Karpas-422 (cell line): Measurements from ENCODE around the gene CCDC134. TPM values are rescaled to one million over a fixed set of nuclear protein-coding genes. Genes with fewer than 3 reads are reported as not detected.

Source experiments
- DNase-seq: peaks from one replicate; pipeline ENCODE4 v3.0.0-alpha.2; 2015
- H2AFZ ChIP-seq: fragments of 200-600 bp; sonication (generic); 2 replicates; pipeline ENCODE4 v1.6.1; 2014; ENCODE audit warnings: antibody characterized with exemption, low read length, mixed read lengths
- H3K27ac ChIP-seq: fragments of 200-600 bp; sonication (generic); 2 replicates; pipeline ENCODE4 v1.5.1; 2014; ENCODE audit warnings: mild to moderate bottlenecking, low read length, moderate library complexity
- H3K27me3 ChIP-seq: fragments of 200-600 bp; sonication (generic); 2 replicates; pipeline ENCODE4 v1.6.1; 2014; ENCODE audit warnings: low read length, mixed read lengths
- H3K36me3 ChIP-seq: fragments of 200-600 bp; sonication (generic); 2 replicates; pipeline ENCODE4 v1.6.1; 2014; ENCODE audit warnings: low read length, mixed read lengths; ENCODE audit not compliant: insufficient read depth
- H3K4me1 ChIP-seq: fragments of 200-600 bp; sonication (generic); 2 replicates; pipeline ENCODE4 v1.6.1; 2014; ENCODE audit warnings: mild to moderate bottlenecking, low read length, mixed read lengths
- H3K4me2 ChIP-seq: fragments of 200-600 bp; sonication (generic); 2 replicates; pipeline ENCODE4 v1.6.1; 2014; ENCODE audit warnings: low read length, low read depth, mild to moderate bottlenecking; ENCODE audit not compliant: poor library complexity, severe bottlenecking
- H3K4me3 ChIP-seq: fragments of 200-600 bp; sonication (generic); 2 replicates; pipeline ENCODE4 v1.5.1; 2014; ENCODE audit warnings: mild to moderate bottlenecking, antibody characterized with exemption, low read length, mixed read lengths
- H3K79me2 ChIP-seq: fragments of 200-600 bp; sonication (generic); 2 replicates; pipeline ENCODE4 v1.6.1; 2014; ENCODE audit warnings: mild to moderate bottlenecking, low read length, mixed read lengths
- H3K9ac ChIP-seq: fragments of 200-600 bp; sonication (generic); 2 replicates; pipeline ENCODE4 v1.6.0; 2014; ENCODE audit warnings: low read length
- H3K9me2 ChIP-seq: fragments of 200-600 bp; sonication (generic), shearing (Covaris generic); replicated peaks from 2 replicates; pipeline ENCODE4 v1.6.0; 2014; ENCODE audit warnings: mild to moderate bottlenecking, low read length, moderate library complexity; ENCODE audit not compliant: insufficient read depth
- H3K9me3 ChIP-seq: fragments of 300-700, 200-600 bp; sonication (generic); 2 replicates; pipeline ENCODE4 v1.6.1; 2014; ENCODE audit warnings: low read length, mixed read lengths
- H4K20me1 ChIP-seq: fragments of 200-600 bp; sonication (generic); 2 replicates; pipeline ENCODE4 v1.6.1; 2014; ENCODE audit warnings: mild to moderate bottlenecking, antibody characterized with exemption, low read length, low read depth; ENCODE audit not compliant: insufficient read depth
- total RNA-seq: library from RNA; depleted of rRNA; stranded (reverse); fragments of >200 nt; shearing (Covaris generic); gene quantifications from 2 replicates; pipeline ENCODE4 v1.2.3, GENCODE V29; 2014; ENCODE audit warnings: low replicate concordance

CCDC134 gene
- total RNA-seq, 1 experiment from 2014 or later: 4.4 TPM

DNA sequence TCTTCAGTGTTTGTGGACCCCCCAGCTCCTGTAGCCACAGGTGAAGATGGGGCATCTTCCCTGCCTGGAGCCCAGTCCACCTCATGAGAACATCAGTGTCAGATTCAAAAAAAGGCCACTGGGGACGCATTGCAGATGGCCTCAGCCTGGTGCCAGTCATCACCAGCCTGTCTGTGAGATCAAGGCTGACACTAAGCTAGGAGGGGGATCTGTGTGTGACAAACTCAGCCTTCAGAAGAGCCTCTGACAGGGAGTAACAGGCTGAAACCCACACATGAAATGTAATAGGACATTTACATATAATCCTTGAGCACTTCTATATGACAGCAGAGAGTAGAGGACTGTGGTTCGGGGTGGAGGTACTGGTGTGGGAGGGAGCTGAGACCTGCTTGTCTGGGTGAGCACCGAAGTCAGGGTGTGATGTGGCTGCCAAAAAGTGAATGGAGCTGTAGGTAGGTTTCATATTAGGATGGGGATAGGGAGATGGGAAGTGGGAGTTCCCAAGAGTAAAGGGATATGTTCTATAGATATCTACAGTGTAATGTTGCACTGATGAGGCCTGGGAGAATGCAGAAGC, 20.5 kb upstream of the CCDC134 start:
- DNase-seq: no peak
- H3K9ac ChIP-seq: no peak overlapping the region
- H2AFZ ChIP-seq: no peak overlapping the region; the same call in 1 of the 2 replicates
- H3K9me3 ChIP-seq: no peaks in the 10 kb centered on the region
- peaks cover 25% of the 10 kb centered on the region for H3K4me1 ChIP-seq
- no peak overlapping the region for H3K4me3 ChIP-seq
- H3K4me2 ChIP-seq: no peak overlapping the region
- no peak overlapping the region for H3K27ac ChIP-seq
- no peaks in the 10 kb centered on the region for H3K79me2 ChIP-seq
- H3K36me3 ChIP-seq: no peaks in the 10 kb centered on the region
- H3K9me2 ChIP-seq: no peaks in the 10 kb centered on the region
- no peaks in the 10 kb centered on the region for H3K27me3 ChIP-seq
- H4K20me1 ChIP-seq: no peaks in the 10 kb centered on the region

DNA sequence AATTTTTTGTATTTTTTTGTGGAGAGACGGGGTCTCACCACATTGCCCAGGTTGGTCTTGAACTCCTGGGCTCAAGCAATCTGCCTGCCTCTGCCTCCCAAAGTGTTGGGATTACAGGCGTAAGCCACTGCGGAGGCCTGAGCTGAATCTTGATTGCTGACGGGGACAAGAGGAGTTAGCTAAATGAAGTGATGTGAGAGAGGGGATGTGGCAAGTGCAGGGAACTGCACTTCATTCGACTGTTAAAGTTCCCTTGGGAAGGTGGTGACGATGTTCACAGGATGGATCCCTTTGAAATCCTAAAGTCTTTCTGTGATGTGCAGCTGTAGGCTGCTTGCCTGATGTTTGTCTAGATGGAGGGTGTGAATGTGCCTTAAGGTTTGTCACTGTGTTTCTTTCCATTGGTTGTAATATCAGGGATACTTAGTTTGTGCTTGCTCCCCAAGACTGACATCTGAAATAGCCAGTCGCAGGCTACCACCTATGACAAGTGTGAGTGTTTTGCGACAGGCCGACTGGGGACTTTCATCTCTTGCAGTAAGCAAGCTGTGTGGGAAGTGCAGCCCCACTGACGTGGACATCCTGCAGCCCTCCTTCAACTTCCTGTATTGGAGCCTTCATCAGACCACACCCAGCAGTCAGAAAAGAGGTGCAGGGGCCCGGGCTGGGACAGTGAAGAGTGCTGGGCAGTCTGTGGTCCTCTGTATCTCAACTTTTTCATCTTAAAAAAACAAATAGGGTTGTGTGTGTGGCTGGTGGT, 19.6 kb upstream of the CCDC134 start:
- H3K9me2 ChIP-seq: no peaks in the 10 kb centered on the region
- peak overlapping the region; percentile 36; the same call in 1 of the 2 replicates for H3K4me3 ChIP-seq
- H3K4me2 ChIP-seq: peak overlapping the region; percentile 44
- peak; percentile 85 for DNase-seq
- H3K27ac ChIP-seq: no peak overlapping the region
- no peaks in the 10 kb centered on the region for H4K20me1 ChIP-seq
- peak overlapping the region; percentile 57 for H3K9ac ChIP-seq
- no peaks in the 10 kb centered on the region for H3K9me3 ChIP-seq
- H3K27me3 ChIP-seq: no peaks in the 10 kb centered on the region
- H3K4me1 ChIP-seq: peaks cover 25% of the 10 kb centered on the region
- no peaks in the 10 kb centered on the region for H3K79me2 ChIP-seq
- no peaks in the 10 kb centered on the region for H3K36me3 ChIP-seq
- peak overlapping the region; percentile 79 for H2AFZ ChIP-seq

DNA sequence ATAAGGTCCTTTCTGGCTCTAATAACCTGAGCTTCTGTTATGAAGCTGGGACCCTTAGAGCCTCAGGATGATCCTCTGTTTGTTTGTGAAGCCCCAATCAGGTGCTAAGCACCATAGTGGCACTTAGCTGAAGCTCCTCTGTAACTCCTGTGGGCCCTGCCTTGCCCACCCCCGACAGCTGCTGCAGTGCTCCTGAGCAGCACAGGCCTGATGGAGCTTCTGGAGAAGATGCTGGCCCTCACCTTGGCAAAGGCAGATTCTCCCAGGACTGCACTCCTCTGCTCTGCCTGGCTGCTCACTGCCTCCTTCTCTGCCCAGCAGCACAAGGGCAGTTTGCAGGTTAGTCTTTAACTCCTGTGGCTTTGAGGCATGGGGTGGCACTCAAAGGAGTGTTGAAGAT, 19.0 kb upstream of the CCDC134 start:
- Histone ChIP-seq H3K27me3 (no peaks in the 10 kb centered on the region), H4K20me1 (no peaks in the 10 kb centered on the region), H2AFZ (peak overlapping the region; percentile 79), H3K9me2 (no peaks in the 10 kb centered on the region), H3K4me1 (peaks cover 25% of the 10 kb centered on the region), H3K27ac (no peak overlapping the region), H3K9me3 (no peaks in the 10 kb centered on the region), H3K9ac (peak overlapping the region; percentile 57), H3K4me2 (peak overlapping the region; percentile 44), H3K79me2 (no peaks in the 10 kb centered on the region), H3K4me3 (peak overlapping the region; percentile 36; the same call in 1 of the 2 replicates), H3K36me3 (no peaks in the 10 kb centered on the region)
- DNase-seq: no peak

DNA sequence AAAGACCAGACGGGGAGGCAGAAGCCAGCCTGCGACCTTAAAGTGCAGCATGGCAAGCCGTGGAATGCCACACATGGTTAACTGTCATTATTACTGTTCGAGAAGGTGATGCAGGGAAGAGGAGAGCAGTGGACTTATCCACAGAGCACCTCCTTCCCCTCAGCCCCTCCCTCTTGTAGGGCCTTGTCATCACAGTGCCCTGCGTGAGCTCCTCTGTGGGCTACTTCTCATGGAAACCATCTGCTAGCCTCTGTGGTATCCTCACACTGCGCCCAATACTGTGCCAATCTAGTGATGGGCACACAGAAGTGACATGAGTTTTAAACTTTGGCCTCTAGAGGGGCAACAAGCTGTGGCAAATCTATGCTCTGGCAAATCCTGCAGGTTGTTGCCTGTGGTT, 18.2 kb upstream of the CCDC134 start:
- H3K9me2 ChIP-seq: no peaks in the 10 kb centered on the region
- peak overlapping the region; percentile 36; the same call in 1 of the 2 replicates for H3K4me3 ChIP-seq
- H3K4me1 ChIP-seq: peaks cover 25% of the 10 kb centered on the region
- no peak overlapping the region for H3K9ac ChIP-seq
- peak overlapping the region; percentile 44 for H3K4me2 ChIP-seq
- no peak for DNase-seq
- no peak overlapping the region for H3K27ac ChIP-seq
- no peak overlapping the region; the same call in 1 of the 2 replicates for H2AFZ ChIP-seq
- no peaks in the 10 kb centered on the region for H4K20me1 ChIP-seq
- no peaks in the 10 kb centered on the region for H3K79me2 ChIP-seq
- H3K27me3 ChIP-seq: no peaks in the 10 kb centered on the region
- H3K9me3 ChIP-seq: no peaks in the 10 kb centered on the region
- no peaks in the 10 kb centered on the region for H3K36me3 ChIP-seq

GRCh38 chr22:41782751-41783150, 17.7 kb upstream of the CCDC134 start:
- Histone ChIP-seq H3K4me2 (no peak overlapping the region), H2AFZ (no peak overlapping the region; the same call in 1 of the 2 replicates), H3K27ac (no peak overlapping the region), H4K20me1 (no peaks in the 10 kb centered on the region), H3K4me3 (no peak overlapping the region; the same call in 1 of the 2 replicates), H3K4me1 (peaks cover 25% of the 10 kb centered on the region), H3K9ac (no peak overlapping the region), H3K9me2 (no peaks in the 10 kb centered on the region), H3K27me3 (no peaks in the 10 kb centered on the region), H3K79me2 (no peaks in the 10 kb centered on the region), H3K9me3 (no peaks in the 10 kb centered on the region), H3K36me3 (no peaks in the 10 kb centered on the region)
- DNase-seq: no peak

DNA sequence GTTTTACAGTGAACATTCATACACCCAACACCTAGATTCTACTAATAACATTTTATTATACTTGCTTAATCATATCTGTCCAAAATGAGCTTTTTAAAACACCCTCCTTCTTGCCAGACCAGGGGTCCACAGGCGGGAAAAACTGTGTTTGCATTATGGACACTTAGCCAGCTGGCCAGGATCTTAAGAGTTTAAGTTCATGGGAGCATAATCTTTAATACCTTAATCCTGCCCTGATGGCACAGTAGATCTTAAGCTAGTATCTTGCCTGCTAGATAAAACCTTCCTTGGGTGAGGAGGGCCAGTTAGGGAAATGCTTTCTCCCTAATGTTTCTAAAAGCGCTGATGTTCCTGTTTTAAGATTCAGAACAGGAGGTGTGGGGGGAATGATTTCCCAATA, 13.1 kb upstream of the CCDC134 start:
- H3K27ac ChIP-seq: no peak overlapping the region
- H3K9me2 ChIP-seq: no peaks in the 10 kb centered on the region
- no peaks in the 10 kb centered on the region for H3K36me3 ChIP-seq
- H4K20me1 ChIP-seq: no peaks in the 10 kb centered on the region
- H3K9ac ChIP-seq: no peak overlapping the region
- H3K4me3 ChIP-seq: no peak overlapping the region
- no peaks in the 10 kb centered on the region for H3K27me3 ChIP-seq
- H3K4me2 ChIP-seq: no peak overlapping the region
- DNase-seq: no peak
- H3K9me3 ChIP-seq: no peaks in the 10 kb centered on the region
- H2AFZ ChIP-seq: no peak overlapping the region
- H3K79me2 ChIP-seq: no peaks in the 10 kb centered on the region
- H3K4me1 ChIP-seq: no peaks in the 10 kb centered on the region

- Histone ChIP-seq H3K4me3 (no peak overlapping the region), H3K36me3 (no peaks in the 10 kb centered on the region), H3K4me2 (no peak overlapping the region), H3K27ac (no peak overlapping the region), H3K9ac (no peak overlapping the region), H2AFZ (no peak overlapping the region), H3K27me3 (no peaks in the 10 kb centered on the region), H3K79me2 (no peaks in the 10 kb centered on the region), H3K4me1 (peaks cover under 1% of the 10 kb centered on the region; the same call in 1 of the 2 replicates), H4K20me1 (no peaks in the 10 kb centered on the region), H3K9me2 (no peaks in the 10 kb centered on the region), H3K9me3 (no peaks in the 10 kb centered on the region)
- no peak for DNase-seq
Observed at GRCh38 chr22:41793871-41794270, 6.6 kb upstream of the CCDC134 start.

DNA sequence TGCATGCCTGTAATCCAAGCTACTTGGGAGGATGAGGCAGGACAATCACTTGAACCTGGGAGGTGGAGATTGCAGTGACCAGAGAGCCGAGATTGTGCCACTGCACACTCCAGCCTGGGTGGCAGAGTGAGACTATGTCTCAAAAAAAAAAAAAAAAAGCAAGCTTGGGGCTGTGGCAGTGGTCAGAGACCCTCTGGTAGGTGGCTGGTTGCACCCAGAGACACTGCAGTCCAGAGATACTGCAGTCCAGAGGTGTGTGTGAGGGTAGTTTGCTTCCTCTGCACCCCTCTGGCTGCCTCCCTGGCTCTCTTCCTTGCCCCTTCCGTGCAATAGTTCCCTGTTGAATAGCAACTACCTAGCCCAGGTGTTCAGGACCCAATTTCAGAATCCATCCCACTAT, 1.7 kb upstream of the CCDC134 start:
- Histone ChIP-seq H3K9me2 (no peaks in the 10 kb centered on the region), H3K4me1 (peaks cover 26% of the 10 kb centered on the region), H3K4me2 (peak overlapping the region; percentile 82), H3K79me2 (peaks cover 27% of the 10 kb centered on the region), H4K20me1 (no peaks in the 10 kb centered on the region), H3K27ac (no peak overlapping the region), H3K36me3 (0 out of 2 replicates have a peak, but pooled peaks cover 4% of the 10 kb centered on the region), H3K9ac (peak overlapping the region; percentile 81; the same call in 1 of the 2 replicates), H3K9me3 (no peaks in the 10 kb centered on the region), H3K4me3 (no peak overlapping the region; the same call in 1 of the 2 replicates), H2AFZ (no peak overlapping the region), H3K27me3 (no peaks in the 10 kb centered on the region)
- DNase-seq: no peak
